Peyer's patch (tissue), 4 donors: ENCODE measurements around the gene ATP6V0D1. TPM values are rescaled to one million over a fixed set of nuclear protein-coding genes. Genes with fewer than 3 reads are reported as not detected.

Experiments used
- DNase-seq, 3 donors: peaks; one replicate each; pipeline ENCODE4 v3.0.0-alpha.2; 2017 to 2019
- H3K27ac ChIP-seq, 4 donors: fragments of 200-600 bp; sonication (generic); one replicate each; pipeline ENCODE4 v1.5.1; 2016 to 2019
- H3K27me3 ChIP-seq, 2 donors: fragments of 200-600 bp; sonication (generic); one replicate each; pipeline ENCODE4 v1.5.1; 2019
- H3K36me3 ChIP-seq, 3 donors: fragments of 200-600 bp; sonication (generic); one replicate each; pipeline ENCODE4 v1.5.1; 2016 to 2019
- H3K4me1 ChIP-seq, 4 donors: fragments of 200-600 bp; sonication (generic); one replicate each; pipeline ENCODE4 v1.5.1; 2016 to 2019
- H3K4me3 ChIP-seq, 4 donors: fragments of 200-600 bp; sonication (generic); 1 replicate in 3 of 4; 2 replicates in 1 of 4; pipeline ENCODE4 v1.5.1; 2016 to 2019; ENCODE audit warnings: mild to moderate bottlenecking in 1 of 4
- H3K9me3 ChIP-seq, 4 donors: fragments of 200-600 bp; sonication (generic); one replicate each; pipeline ENCODE4 v1.5.1; 2016 to 2019; ENCODE audit warnings: mild to moderate bottlenecking in 1 of 4
- POLR2A ChIP-seq, 2 donors: fragments of 450-650 bp; IDR thresholded peaks; one replicate each; pipeline ENCODE4 v1.5.1; 2017; ENCODE audit warnings: antibody characterized with exemption in 2 of 2, mild to moderate bottlenecking in 2 of 2, moderate library complexity in 2 of 2
- total RNA-seq, 4 donors: library from RNA; depleted of rRNA; stranded (reverse); fragments of >200 nt; gene quantifications; one replicate each; pipeline ENCODE4 v1.1.0, GENCODE V29; 2016
- TF ChIP-seq, protein P1 (sequence below), 6 experiments: fragments of 450-650 bp in 4 of 6; fragments of 200-600 bp in 2 of 6; sonication (generic) in 1 of 6; IDR thresholded peaks; one replicate each; pipeline ENCODE4 v1.5.1; 2017 to 2019; ENCODE audit warnings: antibody characterized with exemption in 6 of 6, mild to moderate bottlenecking in 3 of 6, moderate library complexity in 1 of 6

Gene ATP6V0D1
- total RNA-seq, 4 donors from 2014 or later: 131 to 223 (median 202) TPM

DNA sequence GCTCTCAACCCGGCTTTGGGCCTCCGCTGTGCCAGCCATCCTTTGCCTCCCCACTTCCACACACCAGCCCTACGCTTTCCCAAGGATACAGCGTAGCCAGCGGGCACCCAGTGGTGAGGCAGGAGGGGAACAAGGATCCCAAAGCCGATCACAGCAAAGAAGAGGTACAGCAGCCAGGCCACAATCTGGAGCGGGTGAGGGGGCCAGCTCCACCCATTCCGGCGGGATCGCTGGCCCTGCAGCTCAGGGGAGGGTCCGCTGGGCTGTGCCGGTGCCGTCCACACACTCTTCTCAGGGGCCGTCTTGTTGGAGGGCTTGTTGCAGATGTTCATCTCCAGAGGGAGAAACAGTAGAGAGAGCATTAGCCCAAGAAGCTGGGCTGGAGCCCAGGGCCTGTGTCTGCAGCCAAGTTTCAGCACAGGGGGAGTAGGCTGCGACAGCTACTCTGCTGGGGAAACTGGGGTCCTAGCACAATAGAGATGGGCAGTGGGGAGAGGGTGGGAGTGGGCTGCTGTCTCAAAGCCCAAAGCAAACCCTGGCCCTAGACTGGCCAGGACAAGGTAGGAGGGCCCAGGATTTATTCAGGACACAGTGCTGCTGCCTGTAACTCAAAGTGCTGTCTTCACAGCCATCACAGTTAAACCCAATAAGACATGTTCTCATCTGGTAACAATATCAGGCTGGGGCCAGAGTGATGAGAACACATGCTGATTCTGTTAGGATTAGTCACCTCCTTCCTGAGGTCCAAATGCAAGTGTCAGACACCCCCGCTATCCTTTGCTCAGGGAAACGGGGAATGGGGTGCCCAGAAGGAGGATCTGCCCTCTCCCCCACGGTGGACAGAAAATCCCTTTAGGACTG is 74.6 kb downstream of the ATP6V0D1 start:
- no peak for DNase-seq
- Histone ChIP-seq H3K27ac (peak overlapping the region in 3 of 4 donors; percentile 12 to 55 (median 33)), H3K4me3 (no peak overlapping the region), H3K4me1 (peaks cover 0 to 7% (median 2%) of the 10 kb centered on the region in 4 donors), H3K36me3 (no peaks in the 10 kb centered on the region), H3K9me3 (no peaks in the 10 kb centered on the region), H3K27me3 (no peaks in the 10 kb centered on the region)
- no peak for TF ChIP-seq POLR2A (IDR thresholded peaks at IDR 0.05)
- TF ChIP-seq, protein P1, sequence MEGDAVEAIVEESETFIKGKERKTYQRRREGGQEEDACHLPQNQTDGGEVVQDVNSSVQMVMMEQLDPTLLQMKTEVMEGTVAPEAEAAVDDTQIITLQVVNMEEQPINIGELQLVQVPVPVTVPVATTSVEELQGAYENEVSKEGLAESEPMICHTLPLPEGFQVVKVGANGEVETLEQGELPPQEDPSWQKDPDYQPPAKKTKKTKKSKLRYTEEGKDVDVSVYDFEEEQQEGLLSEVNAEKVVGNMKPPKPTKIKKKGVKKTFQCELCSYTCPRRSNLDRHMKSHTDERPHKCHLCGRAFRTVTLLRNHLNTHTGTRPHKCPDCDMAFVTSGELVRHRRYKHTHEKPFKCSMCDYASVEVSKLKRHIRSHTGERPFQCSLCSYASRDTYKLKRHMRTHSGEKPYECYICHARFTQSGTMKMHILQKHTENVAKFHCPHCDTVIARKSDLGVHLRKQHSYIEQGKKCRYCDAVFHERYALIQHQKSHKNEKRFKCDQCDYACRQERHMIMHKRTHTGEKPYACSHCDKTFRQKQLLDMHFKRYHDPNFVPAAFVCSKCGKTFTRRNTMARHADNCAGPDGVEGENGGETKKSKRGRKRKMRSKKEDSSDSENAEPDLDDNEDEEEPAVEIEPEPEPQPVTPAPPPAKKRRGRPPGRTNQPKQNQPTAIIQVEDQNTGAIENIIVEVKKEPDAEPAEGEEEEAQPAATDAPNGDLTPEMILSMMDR (IDR thresholded peaks at IDR 0.05): no peak

DNA sequence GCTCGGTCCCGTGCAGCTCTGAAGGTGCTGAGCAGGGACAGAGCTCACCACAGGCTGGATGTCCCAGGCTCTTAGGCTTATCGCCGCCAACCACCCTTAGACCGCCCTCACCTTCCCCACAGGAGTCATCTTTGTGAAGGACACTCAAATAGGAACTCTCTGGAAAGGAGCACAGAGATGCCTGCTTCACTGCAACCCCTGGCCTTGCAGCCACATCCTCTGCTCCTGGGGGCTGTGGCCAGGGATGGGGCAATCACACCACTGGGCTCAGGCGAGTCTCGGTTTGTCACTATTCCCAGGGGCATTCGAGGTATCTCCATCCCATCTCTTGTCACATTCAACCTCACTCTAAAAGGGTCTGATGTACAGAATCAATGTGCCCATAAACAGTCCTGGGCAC is 75.6 kb downstream of the ATP6V0D1 start:
- no peak for DNase-seq
- H3K4me1 ChIP-seq: peaks cover 0 to 7% (median 2%) of the 10 kb centered on the region in 4 donors
- no peaks in the 10 kb centered on the region for H3K9me3 ChIP-seq
- H3K4me3 ChIP-seq: no peak overlapping the region
- TF ChIP-seq, protein P1 (IDR thresholded peaks at IDR 0.05): no peak
- no peak for TF ChIP-seq POLR2A (IDR thresholded peaks at IDR 0.05)
- H3K36me3 ChIP-seq: no peaks in the 10 kb centered on the region
- H3K27me3 ChIP-seq: no peaks in the 10 kb centered on the region
- H3K27ac ChIP-seq: peak overlapping the region in 1 of 4 donors; percentile 85

DNA sequence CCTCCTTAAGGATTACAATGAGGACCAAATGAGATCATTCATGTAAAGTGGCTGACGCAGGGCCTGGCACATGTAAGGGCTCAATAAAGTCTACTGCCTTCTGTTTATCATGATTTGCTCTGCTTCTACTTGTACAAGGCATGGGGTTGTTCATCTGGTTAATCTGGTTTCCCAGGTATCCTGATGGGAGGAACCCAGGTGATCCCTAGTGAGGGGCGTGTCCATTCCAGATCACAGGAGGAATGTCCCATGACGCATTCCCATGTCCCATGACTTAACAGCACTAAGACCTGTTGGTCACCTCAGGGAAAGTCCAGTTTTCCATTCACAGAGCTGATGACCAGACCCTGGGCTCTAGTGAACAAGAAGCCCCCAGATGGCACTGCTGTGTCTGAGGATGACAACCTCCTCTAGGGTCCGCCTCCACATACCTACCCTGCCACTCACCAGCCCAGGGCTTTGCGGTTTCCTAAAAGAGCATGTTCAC is 76.2 kb downstream of the ATP6V0D1 start:
- H3K4me1 ChIP-seq: peaks cover 0 to 8% (median 2%) of the 10 kb centered on the region in 4 donors
- H3K27me3 ChIP-seq: no peaks in the 10 kb centered on the region
- no peak for TF ChIP-seq POLR2A (IDR thresholded peaks at IDR 0.05)
- TF ChIP-seq, protein P1 (IDR thresholded peaks at IDR 0.05): no peak
- H3K9me3 ChIP-seq: no peaks in the 10 kb centered on the region
- H3K27ac ChIP-seq: peak overlapping the region in 2 of 4 donors; percentile 53 to 85
- peak in 2 of 3 donors; percentile 63 to 87 for DNase-seq
- no peak overlapping the region for H3K4me3 ChIP-seq
- H3K36me3 ChIP-seq: no peaks in the 10 kb centered on the region

DNA sequence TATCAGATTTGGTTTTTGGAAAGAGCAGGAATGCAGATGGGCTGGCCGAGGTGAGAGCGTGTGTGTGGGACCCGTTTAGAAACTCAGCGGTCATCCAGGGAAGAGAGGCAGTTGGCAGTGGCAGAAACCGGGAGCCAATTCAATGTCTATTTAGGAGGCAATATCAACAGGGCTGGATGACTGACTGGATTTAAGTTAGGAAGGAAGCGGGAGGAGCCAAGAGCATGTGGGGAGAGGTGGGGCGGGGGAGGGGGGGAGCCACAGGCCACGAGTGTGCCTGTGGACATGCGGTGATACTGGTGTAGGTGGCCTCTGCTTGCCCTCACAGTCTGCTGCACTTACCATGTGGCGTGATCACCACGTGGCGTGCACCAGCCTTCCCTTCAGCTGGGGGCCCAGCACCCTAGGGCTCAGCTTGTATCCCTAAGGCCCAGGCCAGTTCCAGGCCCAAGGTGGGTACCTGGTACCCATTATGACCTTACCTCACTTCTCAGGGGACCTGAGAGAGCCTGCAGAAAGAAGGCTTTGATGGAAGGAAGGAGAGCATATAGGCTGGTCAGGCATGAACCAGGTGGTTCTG is 76.9 kb downstream of the ATP6V0D1 start:
- Histone ChIP-seq H3K4me1 (peaks cover 0 to 15% (median 7%) of the 10 kb centered on the region in 4 donors), H3K36me3 (no peaks in the 10 kb centered on the region), H3K9me3 (no peaks in the 10 kb centered on the region), H3K27me3 (no peaks in the 10 kb centered on the region), H3K27ac (peak overlapping the region in 2 of 4 donors; percentile 53 to 85), H3K4me3 (no peak overlapping the region)
- DNase-seq: no peak
- TF ChIP-seq, protein P1 (IDR thresholded peaks at IDR 0.05): no peak
- TF ChIP-seq POLR2A (IDR thresholded peaks at IDR 0.05): no peak

DNA sequence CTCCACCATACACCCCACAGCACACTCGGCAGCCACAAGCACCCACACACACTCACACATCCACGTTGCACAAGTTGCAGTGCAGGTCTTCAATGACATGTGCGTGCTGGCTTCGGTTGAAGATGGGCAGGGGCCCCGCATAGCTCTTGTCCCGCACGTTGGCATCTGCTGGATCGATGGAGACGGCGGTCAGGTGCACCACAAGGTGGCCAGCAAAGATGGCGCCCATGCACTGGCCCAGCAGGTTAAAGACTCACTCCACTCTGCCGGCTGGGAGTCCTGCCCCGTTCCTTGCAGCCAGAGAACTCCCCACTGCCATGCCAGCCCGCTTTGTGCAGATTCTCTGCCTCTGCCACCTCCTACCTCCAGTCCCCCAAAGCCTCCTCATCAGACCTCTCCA is 80.1 kb downstream of the ATP6V0D1 start:
- Histone ChIP-seq H3K4me3 (no peak overlapping the region), H3K27ac (no peak overlapping the region), H3K4me1 (peaks cover 4 to 35% (median 8%) of the 10 kb centered on the region in 4 donors), H3K27me3 (no peaks in the 10 kb centered on the region), H3K9me3 (no peaks in the 10 kb centered on the region), H3K36me3 (no peaks in the 10 kb centered on the region)
- no peak for DNase-seq
- TF ChIP-seq POLR2A (IDR thresholded peaks at IDR 0.05): no peak
